ENCODE measurements around the gene BRCA1.

DNA sequence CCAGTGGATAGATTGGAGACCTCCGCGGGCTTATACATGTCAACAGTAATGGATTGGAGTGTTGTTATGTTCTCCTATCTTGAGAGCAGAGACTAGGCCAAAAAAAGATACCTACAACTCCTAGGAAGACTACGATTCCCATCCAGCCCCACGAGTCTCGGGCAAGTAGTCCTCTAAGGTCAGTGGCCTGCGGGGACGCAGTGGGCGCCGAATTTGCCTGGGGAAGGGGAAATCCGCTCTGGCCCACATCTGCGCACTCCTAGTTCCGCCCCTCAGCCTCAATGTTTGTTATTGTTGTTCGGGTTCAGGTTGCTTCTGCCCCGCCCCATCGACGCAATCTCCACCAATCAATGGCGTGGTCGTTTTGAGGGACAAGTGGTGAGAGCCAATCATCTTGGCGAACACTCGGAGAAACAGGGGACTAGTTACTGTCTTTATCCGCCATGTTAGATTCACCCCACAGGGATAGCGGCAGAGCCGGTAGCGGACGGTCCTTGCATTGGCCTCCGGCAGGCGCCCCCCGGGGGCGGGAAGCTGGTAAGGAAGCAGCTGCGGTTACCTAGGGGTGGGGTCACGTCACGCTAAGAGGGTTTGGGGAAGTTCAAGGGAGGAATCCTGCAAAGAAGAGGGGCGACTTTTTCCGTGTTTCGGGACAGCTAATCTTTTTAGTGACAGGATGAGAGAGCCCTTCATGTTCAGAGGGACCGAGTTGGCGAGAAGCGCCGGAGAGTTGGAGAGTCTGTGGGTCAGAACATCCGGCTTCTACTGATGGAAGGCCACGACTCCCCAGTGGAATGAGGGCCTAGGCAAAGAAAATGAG, 45.8 kb upstream of the BRCA1 start, which contains the start of gene NBR1:
- TF ChIP-seq, protein P1, sequence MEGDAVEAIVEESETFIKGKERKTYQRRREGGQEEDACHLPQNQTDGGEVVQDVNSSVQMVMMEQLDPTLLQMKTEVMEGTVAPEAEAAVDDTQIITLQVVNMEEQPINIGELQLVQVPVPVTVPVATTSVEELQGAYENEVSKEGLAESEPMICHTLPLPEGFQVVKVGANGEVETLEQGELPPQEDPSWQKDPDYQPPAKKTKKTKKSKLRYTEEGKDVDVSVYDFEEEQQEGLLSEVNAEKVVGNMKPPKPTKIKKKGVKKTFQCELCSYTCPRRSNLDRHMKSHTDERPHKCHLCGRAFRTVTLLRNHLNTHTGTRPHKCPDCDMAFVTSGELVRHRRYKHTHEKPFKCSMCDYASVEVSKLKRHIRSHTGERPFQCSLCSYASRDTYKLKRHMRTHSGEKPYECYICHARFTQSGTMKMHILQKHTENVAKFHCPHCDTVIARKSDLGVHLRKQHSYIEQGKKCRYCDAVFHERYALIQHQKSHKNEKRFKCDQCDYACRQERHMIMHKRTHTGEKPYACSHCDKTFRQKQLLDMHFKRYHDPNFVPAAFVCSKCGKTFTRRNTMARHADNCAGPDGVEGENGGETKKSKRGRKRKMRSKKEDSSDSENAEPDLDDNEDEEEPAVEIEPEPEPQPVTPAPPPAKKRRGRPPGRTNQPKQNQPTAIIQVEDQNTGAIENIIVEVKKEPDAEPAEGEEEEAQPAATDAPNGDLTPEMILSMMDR (IDR thresholded peaks at IDR 0.05; ENCODE audit: insufficient read depth, low read depth, low read length): no peak
- no peak for TF ChIP-seq EZH2 (IDR thresholded peaks at IDR 0.05; ENCODE audit: insufficient read depth, low read length)

All from astrocyte (in vitro differentiated cells and primary cell).